Mucosa of rectum (tissue), 2 donors: ENCODE results near the gene PSD2.
"Not testable (repeated sequence)": the region's sequence is repeated elsewhere in the genome, so short reads cannot be mapped to it uniquely, and the experiment has no call there.

Source experiments
- H3K27ac ChIP-seq, 2 donors: one replicate each; pipeline ENCODE4 v1.7.0; 2013; ENCODE audit warnings: inconsistent platforms in 2 of 2, low read depth in 2 of 2, low read length in 2 of 2
- H3K27me3 ChIP-seq, 2 donors: one replicate each; pipeline ENCODE4 v1.7.0; 2013; ENCODE audit warnings: low read length in 2 of 2; ENCODE audit not compliant: control insufficient read depth in 2 of 2, insufficient read depth in 2 of 2
- H3K36me3 ChIP-seq, 2 donors: one replicate each; pipeline ENCODE4 v1.7.0; 2013; ENCODE audit warnings: low read length in 2 of 2; ENCODE audit not compliant: control insufficient read depth in 2 of 2, insufficient read depth in 2 of 2
- H3K4me1 ChIP-seq, 2 donors: one replicate each; pipeline ENCODE4 v1.7.0; 2013; ENCODE audit warnings: low read length in 2 of 2, mild to moderate bottlenecking in 1 of 2; ENCODE audit not compliant: control insufficient read depth in 2 of 2, insufficient read depth in 2 of 2
- H3K4me3 ChIP-seq, 2 donors: one replicate each; pipeline ENCODE4 v1.7.0; 2013; ENCODE audit warnings: low read length in 2 of 2
- H3K9ac ChIP-seq, 2 donors: one replicate each; pipeline ENCODE4 v1.7.0; 2013; ENCODE audit warnings: low read length in 2 of 2, low read depth in 1 of 2, mild to moderate bottlenecking in 1 of 2
- H3K9me3 ChIP-seq, 2 donors: one replicate each; pipeline ENCODE4 v1.7.0; 2013; ENCODE audit warnings: low read length in 2 of 2; ENCODE audit not compliant: control insufficient read depth in 2 of 2
- donor health status: healthy.
- donor health status: Normal muscosa, but diverticular disease.

The PSD2 gene

DNA sequence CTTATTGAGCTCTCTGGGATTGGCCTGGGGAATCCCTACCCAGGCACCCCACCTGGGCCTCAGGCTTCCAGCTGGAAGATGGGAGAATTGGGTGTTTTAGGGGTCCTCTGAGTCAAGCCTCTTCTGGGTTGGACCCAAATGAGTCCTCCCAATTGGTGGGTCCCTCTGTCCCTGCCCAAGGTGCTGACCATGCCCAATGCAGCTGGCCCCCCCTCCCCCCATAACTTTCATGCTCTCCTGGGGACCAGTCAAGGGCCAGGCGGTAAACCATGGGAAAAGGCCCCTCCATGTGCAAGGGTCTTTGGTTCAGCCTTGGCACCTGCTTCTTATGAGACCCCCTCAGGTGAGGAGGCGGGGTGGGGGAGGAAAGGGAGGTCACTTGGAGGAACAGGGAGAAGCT, 3.4 kb upstream of the PSD2 start:
- Histone ChIP-seq H3K9ac (no peak overlapping the region), H3K4me3 (no peak overlapping the region), H3K27me3 (peaks cover 27 to 33% of the 10 kb centered on the region in 2 donors), H3K4me1 (peaks cover 5 to 6% of the 10 kb centered on the region in 2 donors), H3K9me3 (no peaks in the 10 kb centered on the region), H3K36me3 (no peaks in the 10 kb centered on the region), H3K27ac (no peak overlapping the region)

DNA sequence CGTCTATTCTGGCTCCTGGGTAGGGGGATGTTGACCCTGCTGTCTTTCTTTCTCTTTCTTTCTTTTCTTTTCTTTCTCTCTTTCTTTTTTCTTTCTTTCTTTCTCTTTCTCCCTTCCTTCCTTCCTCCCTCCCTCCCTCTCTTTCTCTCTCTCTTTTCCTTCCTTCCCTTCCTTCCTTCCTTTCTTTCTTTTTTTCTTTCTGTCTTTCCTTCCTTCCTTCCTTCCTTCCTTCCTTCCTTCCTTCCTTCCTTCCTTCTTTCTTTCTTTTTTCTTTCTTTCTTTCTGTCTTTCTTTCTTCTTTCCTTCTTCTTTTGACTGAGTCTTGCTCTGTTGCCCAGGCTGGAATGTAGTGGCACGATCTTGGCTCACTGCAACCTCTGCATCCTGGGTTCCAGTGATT, 3.0 kb upstream of the PSD2 start:
- H3K4me3 ChIP-seq, H3K9ac ChIP-seq, H3K36me3 ChIP-seq, H3K27ac ChIP-seq, H3K4me1 ChIP-seq, H3K9me3 ChIP-seq: not testable (repeated sequence)
- H3K27me3 ChIP-seq, result peaks cover 31 to 36% of the 10 kb centered on the region in 2 donors

DNA sequence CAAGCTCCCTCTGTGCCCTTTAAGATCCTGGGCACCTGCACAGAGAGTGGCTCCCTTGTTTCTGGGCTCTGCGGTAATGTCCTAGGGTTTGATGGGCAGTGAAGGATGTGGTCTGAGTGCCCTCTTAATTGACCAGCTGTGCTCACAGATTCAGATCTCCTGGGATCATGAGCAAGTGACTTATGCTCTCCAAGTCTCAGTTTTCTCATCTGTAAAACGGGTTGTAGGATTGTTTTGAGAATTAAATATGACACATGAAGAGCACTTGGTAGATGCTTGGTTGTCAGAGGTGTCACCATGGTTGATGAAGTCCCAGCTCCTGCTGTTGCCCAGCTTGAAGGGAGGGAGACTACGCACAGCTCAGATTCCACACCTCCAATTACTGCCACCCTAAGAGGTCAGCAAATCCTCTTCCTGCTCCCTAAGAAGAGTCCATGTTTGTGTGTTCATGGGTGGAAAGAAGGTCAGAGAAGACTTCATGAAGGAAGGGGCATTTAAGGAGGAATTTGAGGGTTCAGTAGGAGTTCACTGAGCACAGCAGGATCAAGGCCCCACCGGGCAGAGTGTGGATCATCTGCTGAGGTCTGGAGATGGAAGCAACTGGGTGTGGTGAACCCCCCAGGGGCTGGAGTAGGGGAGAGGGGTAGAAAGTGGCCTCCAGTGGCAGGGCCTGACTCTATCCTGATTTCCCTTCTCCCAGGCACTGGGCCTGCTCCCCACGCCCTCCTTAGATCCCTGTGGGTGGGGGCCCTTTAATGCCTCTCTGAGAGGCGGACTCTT, 1.4 kb upstream of the PSD2 start:
- Histone ChIP-seq H3K9ac (no peak overlapping the region), H3K9me3 (no peaks in the 10 kb centered on the region), H3K27me3 (peaks cover 44 to 47% of the 10 kb centered on the region in 2 donors), H3K36me3 (no peaks in the 10 kb centered on the region), H3K4me1 (no peaks in the 10 kb centered on the region), H3K27ac (no peak overlapping the region), H3K4me3 (no peak overlapping the region)

DNA sequence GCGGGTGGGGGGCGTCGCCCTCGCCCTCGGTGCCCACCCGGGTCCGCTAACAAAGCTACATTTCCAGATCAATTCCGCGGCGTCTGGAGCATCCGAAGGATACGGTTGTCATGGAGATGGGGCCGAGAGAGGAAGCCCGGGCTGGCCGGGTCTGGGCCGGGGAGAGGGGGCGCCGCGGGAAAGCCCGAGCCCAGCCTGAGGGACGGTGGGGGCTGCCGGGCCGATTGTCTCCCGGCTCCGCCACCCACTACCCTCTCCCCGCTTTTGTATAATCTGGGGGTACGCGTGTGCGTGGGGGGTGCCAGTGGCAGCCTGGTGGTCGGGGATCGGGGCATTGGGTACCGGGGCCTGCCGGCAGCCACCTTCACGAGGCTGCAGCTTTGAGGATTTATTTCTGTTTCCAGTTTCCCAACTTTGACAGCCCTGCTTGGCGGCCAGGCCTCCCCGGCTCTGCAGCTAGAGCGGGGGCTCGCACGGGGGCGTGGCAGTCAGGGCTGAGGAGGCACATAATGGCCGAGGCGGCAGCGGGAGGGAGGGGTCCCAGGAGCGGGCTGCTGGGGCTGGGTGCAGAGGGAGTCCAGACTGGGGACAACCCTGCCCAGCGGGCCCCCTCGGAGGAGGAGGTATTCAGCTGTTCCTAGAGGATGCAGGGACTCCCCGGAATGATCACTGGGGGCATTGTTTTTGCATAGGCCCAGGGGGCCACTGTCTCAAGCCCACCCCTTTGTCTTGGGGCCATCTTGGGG, 626 bp downstream of the PSD2 start:
- Histone ChIP-seq H3K27ac (no peak overlapping the region), H3K4me3 (no peak overlapping the region), H3K9me3 (no peaks in the 10 kb centered on the region), H3K36me3 (no peaks in the 10 kb centered on the region), H3K9ac (no peak overlapping the region), H3K4me1 (no peaks in the 10 kb centered on the region), H3K27me3 (peaks cover 47 to 50% of the 10 kb centered on the region in 2 donors)

DNA sequence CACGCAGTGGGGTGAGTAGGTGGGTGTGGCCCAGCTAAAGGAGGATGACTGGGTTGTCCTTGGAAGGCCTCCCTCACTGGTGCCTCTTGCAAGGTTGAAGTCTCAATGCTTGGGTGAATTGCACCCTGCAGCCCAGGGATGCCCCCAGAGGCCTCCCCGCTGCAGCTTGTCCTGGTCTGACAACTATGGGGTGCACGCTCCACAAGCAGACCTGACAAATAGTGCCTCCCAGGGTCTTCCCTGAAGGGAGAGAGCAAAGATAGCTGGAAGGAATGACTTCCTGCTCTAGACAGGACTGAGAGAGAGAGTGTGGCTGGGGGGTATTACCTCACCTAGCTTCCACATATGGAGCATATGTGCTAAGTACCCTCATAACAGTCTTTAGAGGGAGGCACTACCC, 1.7 kb downstream of the PSD2 start:
- no peak overlapping the region for H3K4me3 ChIP-seq
- no peaks in the 10 kb centered on the region for H3K36me3 ChIP-seq
- peaks cover 47 to 55% of the 10 kb centered on the region in 2 donors for H3K27me3 ChIP-seq
- H3K4me1 ChIP-seq, result no peaks in the 10 kb centered on the region
- no peak overlapping the region for H3K9ac ChIP-seq
- H3K9me3 ChIP-seq, result no peaks in the 10 kb centered on the region
- no peak overlapping the region for H3K27ac ChIP-seq

DNA sequence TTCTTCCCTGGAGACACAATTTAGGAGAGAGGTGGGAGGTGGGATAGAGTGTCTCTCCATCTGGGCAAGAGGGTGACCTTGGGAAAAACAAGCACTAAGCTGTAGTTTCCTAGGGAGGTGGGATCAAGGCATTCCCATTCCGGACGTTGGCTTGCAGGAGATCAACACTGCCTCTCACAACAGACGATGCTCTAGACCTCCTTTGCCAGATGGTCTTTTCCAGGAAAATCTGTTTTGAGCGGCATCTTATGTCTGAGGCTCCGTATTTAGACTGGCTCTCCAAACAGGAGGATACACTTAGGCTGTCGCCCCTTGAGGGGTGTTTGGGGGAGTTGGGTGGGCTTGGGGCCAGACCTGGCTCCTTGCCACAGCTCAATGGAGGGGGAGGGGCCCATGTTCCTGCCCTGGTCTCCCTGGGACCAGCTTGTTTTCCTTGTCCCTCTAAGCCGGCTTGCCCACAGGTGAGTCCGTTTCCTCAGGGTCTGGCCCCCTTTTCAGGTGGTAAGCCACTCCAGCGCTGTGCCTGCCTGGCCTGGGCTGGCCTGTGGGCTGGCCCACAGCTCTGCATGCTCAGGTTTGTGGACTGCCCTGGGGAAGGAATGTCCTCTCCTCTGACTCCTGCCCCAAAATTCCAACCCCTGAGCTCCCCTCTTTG, 2.4 kb downstream of the PSD2 start:
- peaks cover 47 to 55% of the 10 kb centered on the region in 2 donors for H3K27me3 ChIP-seq
- H3K9ac ChIP-seq, result no peak overlapping the region

DNA sequence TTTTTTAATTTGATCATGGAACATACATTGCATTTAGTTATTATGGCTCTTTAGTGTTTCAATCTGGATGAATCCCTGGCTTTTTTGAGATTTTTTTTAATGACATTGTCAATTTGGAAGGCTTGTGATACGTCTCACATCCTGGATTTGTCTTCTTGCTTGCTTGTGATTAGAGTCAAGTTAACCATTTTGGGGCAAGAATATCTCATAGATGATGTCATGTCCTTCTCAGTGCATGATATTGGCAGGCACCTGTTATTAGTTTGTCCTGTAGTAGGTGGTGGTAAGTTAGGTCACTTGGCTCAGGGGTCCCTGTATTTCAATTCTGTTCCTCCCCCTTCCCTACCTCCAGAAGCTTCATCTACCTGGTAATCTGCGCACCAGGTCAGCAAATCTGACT, 3.3 kb downstream of the PSD2 start:
- Histone ChIP-seq H3K9ac (no peak overlapping the region), H3K9me3 (no peaks in the 10 kb centered on the region), H3K4me1 (no peaks in the 10 kb centered on the region), H3K4me3 (no peak overlapping the region), H3K36me3 (no peaks in the 10 kb centered on the region), H3K27me3 (peaks cover 43 to 50% of the 10 kb centered on the region in 2 donors), H3K27ac (no peak overlapping the region)

More for the DNA sequence above, 2.4 kb downstream of the PSD2 start:
- Histone ChIP-seq H3K27ac (no peak overlapping the region), H3K36me3 (no peaks in the 10 kb centered on the region), H3K4me3 (no peak overlapping the region), H3K9me3 (no peaks in the 10 kb centered on the region), H3K4me1 (no peaks in the 10 kb centered on the region)

DNA sequence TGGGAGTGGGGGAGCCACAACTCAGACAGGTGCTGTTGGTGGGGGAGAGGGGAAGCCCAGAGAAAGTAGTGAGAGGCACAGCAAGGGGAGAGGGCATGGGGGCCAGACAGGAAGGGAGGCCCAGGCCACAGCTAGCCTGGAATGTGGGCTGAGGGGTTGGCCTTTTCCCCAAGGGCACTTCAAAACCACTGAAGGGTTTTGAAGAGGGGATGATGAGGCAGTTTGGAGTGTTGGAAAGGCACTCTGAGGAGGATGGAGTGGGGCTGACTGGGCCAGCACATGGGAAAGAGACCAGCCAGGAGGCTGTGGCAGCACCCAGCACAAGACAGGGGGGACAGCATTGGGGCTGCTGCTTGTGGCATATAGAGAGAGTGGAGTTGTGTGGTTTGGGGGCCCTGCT, 3.8 kb downstream of the PSD2 start:
- H3K27me3 ChIP-seq, result peaks cover 39 to 45% of the 10 kb centered on the region in 2 donors

DNA sequence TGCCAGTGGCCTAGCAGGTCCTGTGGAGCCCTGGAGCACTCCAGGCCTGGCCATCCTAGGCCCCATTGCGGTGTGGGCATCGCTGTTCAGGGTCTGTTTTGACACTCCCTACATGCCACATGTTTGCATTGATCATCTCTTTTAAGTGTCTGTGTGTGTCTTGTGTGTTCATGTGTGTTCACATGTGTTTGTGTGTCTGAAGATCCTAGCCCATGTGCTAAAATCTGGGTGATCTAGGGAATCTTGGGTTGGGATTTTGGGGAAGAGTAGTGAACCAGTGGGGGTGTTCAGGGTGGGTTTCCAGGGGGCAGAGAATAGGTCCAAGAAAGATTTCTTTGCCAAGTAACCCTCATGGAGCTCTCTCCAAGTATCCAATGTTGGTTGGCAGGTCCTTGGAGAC, 8.4 kb downstream of the PSD2 start:
- no peaks in the 10 kb centered on the region for H3K9me3 ChIP-seq
- no peaks in the 10 kb centered on the region for H3K36me3 ChIP-seq
- peaks cover 5 to 12% of the 10 kb centered on the region in 2 donors for H3K27me3 ChIP-seq
- no peak overlapping the region for H3K27ac ChIP-seq
- no peak overlapping the region for H3K4me3 ChIP-seq
- no peak overlapping the region for H3K9ac ChIP-seq
- no peaks in the 10 kb centered on the region for H3K4me1 ChIP-seq

More for the DNA sequence above, 3.8 kb downstream of the PSD2 start:
- Histone ChIP-seq H3K36me3 (no peaks in the 10 kb centered on the region), H3K9me3 (no peaks in the 10 kb centered on the region), H3K9ac (no peak overlapping the region), H3K4me3 (no peak overlapping the region), H3K4me1 (no peaks in the 10 kb centered on the region), H3K27ac (no peak overlapping the region)

DNA sequence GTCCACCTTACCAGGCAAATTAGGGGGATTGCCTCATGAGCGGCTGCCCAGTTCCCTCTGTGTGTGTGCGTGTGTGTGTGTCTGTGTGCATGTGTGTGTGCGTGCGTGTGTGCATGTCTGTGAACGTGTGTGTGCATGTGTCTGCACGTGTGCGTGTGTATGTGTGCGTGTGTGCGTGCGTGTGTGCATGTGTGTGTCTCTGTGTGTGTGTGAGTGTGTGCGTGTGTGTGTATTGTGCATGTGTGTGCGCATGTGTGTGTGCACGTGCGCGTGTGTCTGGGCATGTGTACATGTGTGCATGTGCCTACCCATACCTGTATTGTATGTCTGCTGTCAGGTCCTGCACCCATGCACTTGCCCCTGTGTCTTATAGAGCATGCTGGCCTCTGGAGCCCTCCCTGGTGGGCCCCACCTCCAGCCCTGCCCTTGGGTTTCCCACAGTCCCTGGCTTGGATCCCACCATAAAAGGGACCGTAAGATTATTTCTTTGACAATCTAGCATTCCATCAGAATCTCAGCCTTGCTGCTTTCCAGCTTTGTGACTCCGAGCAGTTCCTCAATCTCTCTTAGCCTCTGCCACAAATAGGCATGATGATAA, 9.3 kb downstream of the PSD2 start:
- H3K4me1 ChIP-seq, result no peaks in the 10 kb centered on the region
- H3K36me3 ChIP-seq, result no peaks in the 10 kb centered on the region
- no peaks in the 10 kb centered on the region for H3K9me3 ChIP-seq
- H3K9ac ChIP-seq, result no peak overlapping the region
- H3K4me3 ChIP-seq, result no peak overlapping the region
- peaks cover under 1 to 9% of the 10 kb centered on the region in 2 donors for H3K27me3 ChIP-seq
- H3K27ac ChIP-seq, result no peak overlapping the region
